Liver (tissue), 9 donors: ENCODE measurements around the gene ZNRD2. TPM values are rescaled to one million over a fixed set of nuclear protein-coding genes. Genes with fewer than 3 reads are reported as not detected.

ENCODE experiments used
- DNase-seq: peaks from one replicate; pipeline ENCODE4 v3.0.0-alpha.2; 2017; ENCODE audit warnings: low spot score
- H3K27ac ChIP-seq, 2 donors: one replicate each; pipeline ENCODE4 v1.7.0; 2013; ENCODE audit warnings: inconsistent platforms in 2 of 2, low read length in 2 of 2, control low read depth in 1 of 2, low read depth in 1 of 2, mild to moderate bottlenecking in 1 of 2
- H3K27me3 ChIP-seq, 4 donors: one replicate each; pipeline versions ENCODE4 v1.6.1 to v1.7.0; 2013; ENCODE audit warnings: low read length in 3 of 4, inconsistent platforms in 1 of 4, mild to moderate bottlenecking in 1 of 4, moderate library complexity in 1 of 4; ENCODE audit not compliant: control insufficient read depth in 4 of 4, insufficient read depth in 4 of 4
- H3K36me3 ChIP-seq, 4 donors: one replicate each; pipeline versions ENCODE4 v1.6.1 to v1.7.0; 2013; ENCODE audit warnings: low read length in 3 of 4, mild to moderate bottlenecking in 3 of 4, low read depth in 1 of 4, moderate library complexity in 1 of 4; ENCODE audit not compliant: control insufficient read depth in 4 of 4, insufficient read depth in 3 of 4
- H3K4me1 ChIP-seq, 4 donors: one replicate each; pipeline versions ENCODE4 v1.6.1 to v1.7.0; 2013; ENCODE audit warnings: low read length in 3 of 4, mild to moderate bottlenecking in 3 of 4, moderate library complexity in 1 of 4; ENCODE audit not compliant: control insufficient read depth in 4 of 4, insufficient read depth in 4 of 4
- H3K4me3 ChIP-seq, 3 donors: one replicate each; pipeline versions ENCODE4 v1.6.1 to v1.7.0; 2013; ENCODE audit warnings: low read length in 3 of 3, control low read depth in 1 of 3, low read depth in 1 of 3, mild to moderate bottlenecking in 1 of 3
- H3K9ac ChIP-seq, 2 donors: one replicate each; pipeline ENCODE4 v1.7.0; 2013; ENCODE audit warnings: low read length in 2 of 2, mild to moderate bottlenecking in 2 of 2, moderate library complexity in 2 of 2, control low read depth in 1 of 2, low read depth in 1 of 2
- H3K9me3 ChIP-seq, 4 donors: one replicate each; pipeline versions ENCODE4 v1.6.1 to v1.7.0; 2013; ENCODE audit warnings: low read length in 3 of 4; ENCODE audit not compliant: control insufficient read depth in 4 of 4
- ATF3 ChIP-seq: IDR thresholded peaks from 2 replicates; pipeline ENCODE4 v1.6.1; 2016; ENCODE audit warnings: antibody characterized with exemption
- CTCF ChIP-seq: fragments of 150-350 bp; IDR thresholded peaks from 2 replicates; pipeline ENCODE4 v1.5.1; 2017; ENCODE audit warnings: improper control_type of control experiment, low read depth, low read length; ENCODE audit not compliant: missing input control
- EGR1 ChIP-seq, 2 donors: IDR thresholded peaks; 2 replicates each; pipeline ENCODE4 v1.6.1; 2016 to 2018; ENCODE audit warnings: antibody characterized with exemption in 2 of 2, low read depth in 2 of 2
- FOXA1 ChIP-seq: IDR thresholded peaks from 2 replicates; pipeline ENCODE4 v1.6.1; 2016; ENCODE audit warnings: antibody characterized with exemption
- FOXA2 ChIP-seq: IDR thresholded peaks from 2 replicates; pipeline ENCODE4 v1.6.1; 2016; ENCODE audit warnings: antibody characterized with exemption
- GABPA ChIP-seq, 2 donors: IDR thresholded peaks in 1 of 2; conservative IDR thresholded peaks in 1 of 2; 2 replicates each; pipeline ENCODE4 v1.6.1; 2016; ENCODE audit warnings: antibody characterized with exemption in 2 of 2, mild to moderate bottlenecking in 1 of 2, moderate library complexity in 1 of 2
- HNF4A ChIP-seq, 2 donors: conservative IDR thresholded peaks; 2 replicates each; pipeline ENCODE4 v1.6.1; 2016; ENCODE audit warnings: antibody characterized with exemption in 2 of 2, mild to moderate bottlenecking in 2 of 2
- HNF4G ChIP-seq: IDR thresholded peaks from 2 replicates; pipeline ENCODE4 v1.6.1; 2016; ENCODE audit warnings: antibody characterized with exemption
- JUND ChIP-seq, 2 donors: IDR thresholded peaks; 2 replicates each; pipeline ENCODE4 v1.6.1; 2016; ENCODE audit warnings: antibody characterized with exemption in 2 of 2
- NR2F2 ChIP-seq: IDR thresholded peaks from 2 replicates; pipeline ENCODE4 v1.6.1; 2016; ENCODE audit warnings: antibody characterized with exemption
- RAD21 ChIP-seq, 2 donors: IDR thresholded peaks; 2 replicates each; pipeline ENCODE4 v1.6.1; 2016; ENCODE audit warnings: antibody characterized with exemption in 2 of 2, mild to moderate bottlenecking in 2 of 2
- RXRA ChIP-seq, 2 donors: IDR thresholded peaks; 2 replicates each; pipeline ENCODE4 v1.6.1; 2017 to 2018; ENCODE audit warnings: antibody characterized with exemption in 2 of 2, mild to moderate bottlenecking in 1 of 2
- SP1 ChIP-seq: IDR thresholded peaks from 2 replicates; pipeline ENCODE4 v1.6.1; 2018; ENCODE audit warnings: antibody characterized with exemption, mild to moderate bottlenecking
- TAF1 ChIP-seq: conservative IDR thresholded peaks from 2 replicates; pipeline ENCODE4 v1.6.1; 2016; ENCODE audit warnings: antibody characterized with exemption, mild to moderate bottlenecking
- YY1 ChIP-seq: IDR thresholded peaks from 2 replicates; pipeline ENCODE4 v1.6.1; 2016; ENCODE audit warnings: antibody characterized with exemption, mild to moderate bottlenecking
- WGBS: extraction: QIAGEN DNeasy Blood & Tissue Kit; methylation state at CpG from one replicate; pipeline ENCODE4 v1.1.7; 2013; 5-methylcytosine and 5-hydroxymethylcytosine counted together
- polyA plus RNA-seq, 2 donors: library from polyadenylated mRNA; stranded (reverse) in 1 of 2; unstranded in 1 of 2; fragments of 200-250 nt in 1 of 2; fragments of >200 nt in 1 of 2; fragmentation: Nextera tagmentation in 1 of 2; extraction: Ambion mirVana in 1 of 2; gene quantifications; one replicate each; pipeline versions ENCODE4 v1.2.1 to v1.2.3, GENCODE V29; 2013 to 2015
- total RNA-seq, 2 donors: library from RNA; depleted of rRNA; stranded (reverse); fragments of >200 nt; gene quantifications; one replicate each; pipeline ENCODE4 v1.2.3, GENCODE V29; 2014
- TF ChIP-seq, protein P1 (sequence below): IDR thresholded peaks from 2 replicates; pipeline ENCODE4 v1.6.1; 2016; ENCODE audit warnings: antibody characterized with exemption
- TF ChIP-seq, protein P2 (sequence below): IDR thresholded peaks from 2 replicates; pipeline ENCODE4 v1.6.1; 2016; ENCODE audit warnings: antibody characterized with exemption, mild to moderate bottlenecking
- TF ChIP-seq, protein P3 (sequence below): IDR thresholded peaks from 2 replicates; pipeline ENCODE4 v1.6.1; 2016; ENCODE audit warnings: antibody characterized with exemption
- donor health status: healthy.
- donor health status: healthy.
- donor health status: healthy.
- donor health status: healthy.
- donor health status: healthy.

ZNRD2 gene
- total and polyA plus RNA-seq, 4 donors: 18.2 to 39.5 (median 28.0) TPM

DNA sequence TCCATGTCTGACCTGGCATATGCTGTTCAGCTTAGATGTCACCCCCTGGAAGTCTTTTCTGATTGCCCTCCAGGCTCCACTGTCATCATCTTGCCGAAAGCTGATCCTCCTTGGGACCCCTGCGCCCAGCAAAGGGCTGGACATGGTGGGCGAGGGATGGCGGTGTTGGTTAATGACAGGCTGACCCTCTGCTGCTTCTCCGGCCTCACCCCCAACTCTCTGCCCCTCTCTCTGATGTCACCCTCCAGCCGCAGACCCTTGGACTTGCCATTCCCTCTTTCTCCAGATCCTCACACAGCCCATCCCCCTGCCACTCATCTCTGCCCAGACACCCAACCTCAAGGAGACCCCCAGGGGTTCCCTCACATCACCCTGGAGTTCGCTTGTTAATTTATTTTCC is 7.9 kb downstream of the ZNRD2 start:
- no peaks in the 10 kb centered on the region for H3K27me3 ChIP-seq
- no peak overlapping the region for H3K9ac ChIP-seq
- H3K27ac ChIP-seq: no peak overlapping the region
- no peak overlapping the region for H3K4me3 ChIP-seq
- no peak for TF ChIP-seq NR2F2
- TF ChIP-seq, protein P1, sequence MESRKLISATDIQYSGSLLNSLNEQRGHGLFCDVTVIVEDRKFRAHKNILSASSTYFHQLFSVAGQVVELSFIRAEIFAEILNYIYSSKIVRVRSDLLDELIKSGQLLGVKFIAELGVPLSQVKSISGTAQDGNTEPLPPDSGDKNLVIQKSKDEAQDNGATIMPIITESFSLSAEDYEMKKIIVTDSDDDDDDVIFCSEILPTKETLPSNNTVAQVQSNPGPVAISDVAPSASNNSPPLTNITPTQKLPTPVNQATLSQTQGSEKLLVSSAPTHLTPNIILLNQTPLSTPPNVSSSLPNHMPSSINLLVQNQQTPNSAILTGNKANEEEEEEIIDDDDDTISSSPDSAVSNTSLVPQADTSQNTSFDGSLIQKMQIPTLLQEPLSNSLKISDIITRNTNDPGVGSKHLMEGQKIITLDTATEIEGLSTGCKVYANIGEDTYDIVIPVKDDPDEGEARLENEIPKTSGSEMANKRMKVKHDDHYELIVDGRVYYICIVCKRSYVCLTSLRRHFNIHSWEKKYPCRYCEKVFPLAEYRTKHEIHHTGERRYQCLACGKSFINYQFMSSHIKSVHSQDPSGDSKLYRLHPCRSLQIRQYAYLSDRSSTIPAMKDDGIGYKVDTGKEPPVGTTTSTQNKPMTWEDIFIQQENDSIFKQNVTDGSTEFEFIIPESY: no peak
- no peak for TF ChIP-seq RXRA (IDR thresholded peaks at IDR 0.05)
- no peak for TF ChIP-seq SP1
- no peak for TF ChIP-seq EGR1 (IDR thresholded peaks at IDR 0.05; ENCODE audit: low read depth in 2 of 2)
- TF ChIP-seq JUND (IDR thresholded peaks at IDR 0.05): no peak
- no peak for TF ChIP-seq YY1
- TF ChIP-seq, protein P2, sequence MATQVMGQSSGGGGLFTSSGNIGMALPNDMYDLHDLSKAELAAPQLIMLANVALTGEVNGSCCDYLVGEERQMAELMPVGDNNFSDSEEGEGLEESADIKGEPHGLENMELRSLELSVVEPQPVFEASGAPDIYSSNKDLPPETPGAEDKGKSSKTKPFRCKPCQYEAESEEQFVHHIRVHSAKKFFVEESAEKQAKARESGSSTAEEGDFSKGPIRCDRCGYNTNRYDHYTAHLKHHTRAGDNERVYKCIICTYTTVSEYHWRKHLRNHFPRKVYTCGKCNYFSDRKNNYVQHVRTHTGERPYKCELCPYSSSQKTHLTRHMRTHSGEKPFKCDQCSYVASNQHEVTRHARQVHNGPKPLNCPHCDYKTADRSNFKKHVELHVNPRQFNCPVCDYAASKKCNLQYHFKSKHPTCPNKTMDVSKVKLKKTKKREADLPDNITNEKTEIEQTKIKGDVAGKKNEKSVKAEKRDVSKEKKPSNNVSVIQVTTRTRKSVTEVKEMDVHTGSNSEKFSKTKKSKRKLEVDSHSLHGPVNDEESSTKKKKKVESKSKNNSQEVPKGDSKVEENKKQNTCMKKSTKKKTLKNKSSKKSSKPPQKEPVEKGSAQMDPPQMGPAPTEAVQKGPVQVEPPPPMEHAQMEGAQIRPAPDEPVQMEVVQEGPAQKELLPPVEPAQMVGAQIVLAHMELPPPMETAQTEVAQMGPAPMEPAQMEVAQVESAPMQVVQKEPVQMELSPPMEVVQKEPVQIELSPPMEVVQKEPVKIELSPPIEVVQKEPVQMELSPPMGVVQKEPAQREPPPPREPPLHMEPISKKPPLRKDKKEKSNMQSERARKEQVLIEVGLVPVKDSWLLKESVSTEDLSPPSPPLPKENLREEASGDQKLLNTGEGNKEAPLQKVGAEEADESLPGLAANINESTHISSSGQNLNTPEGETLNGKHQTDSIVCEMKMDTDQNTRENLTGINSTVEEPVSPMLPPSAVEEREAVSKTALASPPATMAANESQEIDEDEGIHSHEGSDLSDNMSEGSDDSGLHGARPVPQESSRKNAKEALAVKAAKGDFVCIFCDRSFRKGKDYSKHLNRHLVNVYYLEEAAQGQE: no peak
- no peak for TF ChIP-seq CTCF
- TF ChIP-seq GABPA (IDR thresholded peaks at IDR 0.05 in 1 of 2, conservative IDR thresholded peaks at IDR 0.05 in 1 of 2): no peak
- TF ChIP-seq HNF4G: no peak
- no peak for TF ChIP-seq FOXA2
- TF ChIP-seq, protein P3, sequence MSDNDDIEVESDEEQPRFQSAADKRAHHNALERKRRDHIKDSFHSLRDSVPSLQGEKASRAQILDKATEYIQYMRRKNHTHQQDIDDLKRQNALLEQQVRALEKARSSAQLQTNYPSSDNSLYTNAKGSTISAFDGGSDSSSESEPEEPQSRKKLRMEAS: no peak
- TF ChIP-seq ATF3: no peak
- no peak for TF ChIP-seq FOXA1
- no peak for TF ChIP-seq TAF1
- TF ChIP-seq RAD21 (IDR thresholded peaks at IDR 0.05): no peak
- no peak for TF ChIP-seq HNF4A (conservative IDR thresholded peaks at IDR 0.05)
- peaks cover 17 to 40% (median 28%) of the 10 kb centered on the region in 4 donors for H3K4me1 ChIP-seq
- 93% methylated on average over 7 of the region's 7 CpGs for WGBS
- no peaks in the 10 kb centered on the region for H3K9me3 ChIP-seq
- DNase-seq: no peak
- peaks cover 0 to 7% (median 1%) of the 10 kb centered on the region in 4 donors for H3K36me3 ChIP-seq
